ENCODE results near the gene NACC2.
A peak's percentile ranks its signal among the peaks of the same experiment; 100 is the strongest.

NACC2 gene

GRCh38 chr9:136095070-136096058, at the start of gene NACC2:
TSS of gene NACC2 (minus strand) at chr9:136095289. CDS start at chr9:136050521, 44,768 bp downstream.
- no peak within 1 kb of the TSS for H3K27ac ChIP-seq (ENCODE audit: low read length)
- no peaks in the 10 kb centered on the region for H3K36me3 ChIP-seq (replicated peaks; ENCODE audit: low read depth, low read length)
- no peak within 1 kb of the TSS for H2AFZ ChIP-seq (ENCODE audit: low read depth, low read length)
- H3K4me3 ChIP-seq (ENCODE audit: low read length), result no peak within 1 kb of the TSS
- no peaks in the 10 kb centered on the region for H3K27me3 ChIP-seq (ENCODE audit: low read depth, low read length)
- no peaks in the 10 kb centered on the region for H3K9me3 ChIP-seq (ENCODE audit: insufficient read depth, low read length)
- TF ChIP-seq CTCF (IDR thresholded peaks at IDR 0.05; ENCODE audit: low read depth, low read length) (no peak), EZH2phosphoT487 (IDR thresholded peaks at IDR 0.05; ENCODE audit: low read depth) (no peak)
- H3K9ac ChIP-seq (ENCODE audit: low read length), result no peak within 1 kb of the TSS
- no peak within 1 kb of the TSS for H3K4me2 ChIP-seq (ENCODE audit: low read length)
- H3K4me1 ChIP-seq (ENCODE audit: low read length), result no peaks in the 10 kb centered on the region
- H4K20me1 ChIP-seq (ENCODE audit: insufficient read depth, low read length), result no peaks in the 10 kb centered on the region
- no peaks in the 10 kb centered on the region for H3K79me2 ChIP-seq (ENCODE audit: low read length)

- Histone ChIP-seq H2AFZ (ENCODE audit: low read depth, low read length) (no peak overlapping the region), H3K79me2 (ENCODE audit: low read length) (no peaks in the 10 kb centered on the region), H4K20me1 (ENCODE audit: insufficient read depth, low read length) (no peaks in the 10 kb centered on the region), H3K4me2 (ENCODE audit: low read length) (no peak overlapping the region), H3K27ac (ENCODE audit: low read length) (no peak overlapping the region), H3K4me3 (ENCODE audit: low read length) (no peak overlapping the region), H3K9ac (ENCODE audit: low read length) (no peak overlapping the region), H3K9me3 (ENCODE audit: insufficient read depth, low read length) (no peaks in the 10 kb centered on the region), H3K4me1 (ENCODE audit: low read length) (no peaks in the 10 kb centered on the region), H3K36me3 (replicated peaks; ENCODE audit: low read depth, low read length) (no peaks in the 10 kb centered on the region), H3K27me3 (ENCODE audit: low read depth, low read length) (peaks cover 12% of the 10 kb centered on the region; the same call in 1 of the 2 replicates)
- TF ChIP-seq CTCF (IDR thresholded peaks at IDR 0.05; ENCODE audit: low read depth, low read length) (no peak), EZH2phosphoT487 (IDR thresholded peaks at IDR 0.05; ENCODE audit: low read depth) (no peak)
These were observed 49.4 kb upstream of the NACC2 start for GRCh38 chr9:136144450-136144849.

GRCh38 chr9:136143215-136144001, 48.3 kb upstream of the NACC2 start:
- Histone ChIP-seq H2AFZ (ENCODE audit: low read depth, low read length) (no peak overlapping the region), H3K4me3 (ENCODE audit: low read length) (no peak overlapping the region), H3K27ac (ENCODE audit: low read length) (no peak overlapping the region), H3K36me3 (replicated peaks; ENCODE audit: low read depth, low read length) (no peaks in the 10 kb centered on the region), H3K4me1 (ENCODE audit: low read length) (no peaks in the 10 kb centered on the region), H3K79me2 (ENCODE audit: low read length) (no peaks in the 10 kb centered on the region), H4K20me1 (ENCODE audit: insufficient read depth, low read length) (no peaks in the 10 kb centered on the region), H3K4me2 (ENCODE audit: low read length) (no peak overlapping the region), H3K9ac (ENCODE audit: low read length) (no peak overlapping the region), H3K27me3 (ENCODE audit: low read depth, low read length) (peaks cover 12% of the 10 kb centered on the region; the same call in 1 of the 2 replicates), H3K9me3 (ENCODE audit: insufficient read depth, low read length) (no peaks in the 10 kb centered on the region)
- TF ChIP-seq EZH2phosphoT487 (IDR thresholded peaks at IDR 0.05; ENCODE audit: low read depth), result no peak
- peak; percentile 48 for TF ChIP-seq CTCF (IDR thresholded peaks at IDR 0.05; ENCODE audit: low read depth, low read length)

GRCh38 chr9:136142859-136143214, 47.7 kb upstream of the NACC2 start:
- TF ChIP-seq CTCF (IDR thresholded peaks at IDR 0.05; ENCODE audit: low read depth, low read length), result no peak
- TF ChIP-seq EZH2phosphoT487 (IDR thresholded peaks at IDR 0.05; ENCODE audit: low read depth), result no peak
- no peak overlapping the region for H3K9ac ChIP-seq (ENCODE audit: low read length)
- H3K27ac ChIP-seq (ENCODE audit: low read length), result no peak overlapping the region

More at GRCh38 chr9:136142859-136143214, 47.7 kb upstream of the NACC2 start:
- Histone ChIP-seq H3K4me2 (ENCODE audit: low read length) (no peak overlapping the region), H3K27me3 (ENCODE audit: low read depth, low read length) (peaks cover 12% of the 10 kb centered on the region; the same call in 1 of the 2 replicates), H3K36me3 (replicated peaks; ENCODE audit: low read depth, low read length) (no peaks in the 10 kb centered on the region), H4K20me1 (ENCODE audit: insufficient read depth, low read length) (no peaks in the 10 kb centered on the region), H2AFZ (ENCODE audit: low read depth, low read length) (no peak overlapping the region), H3K4me3 (ENCODE audit: low read length) (no peak overlapping the region), H3K79me2 (ENCODE audit: low read length) (no peaks in the 10 kb centered on the region), H3K9me3 (ENCODE audit: insufficient read depth, low read length) (no peaks in the 10 kb centered on the region), H3K4me1 (ENCODE audit: low read length) (no peaks in the 10 kb centered on the region)

All from OCI-LY3 (cell line).